LoVo (cell line): ENCODE results near the gene EGFR.

ENCODE experiments used
- DNase-seq: peaks from one replicate; pipeline ENCODE4 v3.0.0-alpha.2; 2016; ENCODE audit warnings: low spot score

Gene EGFR

GRCh38 chr7:55063061-55063460 lies 44.2 kb downstream of the EGFR start:
- DNase-seq: no peak

- DNase-seq: no peak
Observed at GRCh38 chr7:55063633-55064032, 44.8 kb downstream of the EGFR start.

GRCh38 chr7:55065079-55065478 lies 46.3 kb downstream of the EGFR start:
- DNase-seq: peak; percentile 73

DNA sequence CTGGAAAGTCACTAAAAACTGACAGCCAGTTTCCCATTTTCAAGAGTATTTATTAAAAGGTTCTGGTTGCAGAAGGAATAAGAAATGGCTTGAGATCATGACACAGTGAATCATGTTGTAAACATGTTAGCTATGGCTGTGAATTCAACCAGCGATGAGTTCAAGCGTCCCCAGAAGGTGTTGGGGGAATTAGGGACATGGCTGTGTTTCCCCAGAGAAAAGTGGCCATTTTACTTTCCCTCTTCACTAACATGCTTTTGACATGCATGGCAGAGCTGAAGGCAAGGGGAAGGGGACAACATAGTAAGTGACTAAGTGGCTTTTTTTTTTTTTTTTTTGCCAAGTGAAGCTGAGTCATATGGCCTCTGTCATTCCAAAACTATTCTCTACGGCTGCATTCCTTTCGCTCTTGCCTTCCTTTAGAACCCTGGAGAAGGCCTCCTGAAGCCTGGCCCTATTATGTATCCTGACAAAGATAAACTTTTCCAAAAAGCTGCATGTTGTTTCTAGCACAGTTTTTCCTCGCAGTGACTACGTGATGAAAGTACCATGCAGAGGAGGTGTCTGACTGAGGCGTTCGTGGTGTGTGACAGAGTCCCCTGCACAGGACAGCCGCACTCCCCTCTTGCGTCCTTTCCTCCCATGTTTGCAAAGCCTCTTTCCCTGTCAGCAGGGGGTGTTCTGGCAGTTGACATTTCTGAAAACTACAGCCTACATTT lies 46.9 kb downstream of the EGFR start:
- peak; percentile 72 for DNase-seq

DNA sequence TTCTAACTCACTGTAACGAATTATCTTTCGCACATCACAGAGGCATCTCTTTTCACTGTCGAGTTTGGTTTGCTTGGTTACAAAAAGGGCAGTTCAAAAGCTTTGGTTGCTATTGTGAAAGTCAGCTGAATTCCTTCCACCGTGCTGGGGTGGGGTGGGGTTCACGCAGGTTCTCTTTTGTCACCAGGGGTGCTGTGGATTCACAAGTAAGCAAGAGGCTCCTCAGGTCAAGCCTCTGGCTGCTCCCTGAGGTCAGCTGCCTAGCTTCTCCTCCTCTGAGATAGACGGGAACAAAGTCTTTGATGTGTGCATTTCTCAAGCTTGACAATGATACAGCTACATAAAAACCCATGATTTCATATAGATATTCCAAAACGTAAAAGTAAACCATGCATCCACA lies 47.7 kb downstream of the EGFR start:
- DNase-seq: no peak

DNA sequence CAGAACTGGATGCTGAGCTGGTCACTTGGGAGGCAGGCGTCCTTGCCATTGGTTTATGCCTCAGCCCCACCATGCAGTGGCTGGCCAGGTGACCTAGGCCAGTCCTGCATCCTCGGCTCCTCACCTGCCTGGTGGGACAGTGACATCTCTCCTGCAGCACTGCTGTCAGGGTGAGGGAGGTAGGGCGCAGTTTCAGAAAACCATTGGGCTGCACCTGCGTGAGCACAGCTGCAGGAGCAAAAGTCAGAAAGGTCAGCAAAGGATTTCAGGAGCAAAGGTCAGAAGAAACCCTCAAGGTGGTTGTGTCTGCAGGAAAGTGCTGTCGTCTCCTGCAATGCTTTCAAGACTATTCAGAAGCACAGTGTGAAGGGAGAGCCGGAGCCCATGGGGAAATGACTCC lies 48.1 kb downstream of the EGFR start:
- DNase-seq: no peak

DNA sequence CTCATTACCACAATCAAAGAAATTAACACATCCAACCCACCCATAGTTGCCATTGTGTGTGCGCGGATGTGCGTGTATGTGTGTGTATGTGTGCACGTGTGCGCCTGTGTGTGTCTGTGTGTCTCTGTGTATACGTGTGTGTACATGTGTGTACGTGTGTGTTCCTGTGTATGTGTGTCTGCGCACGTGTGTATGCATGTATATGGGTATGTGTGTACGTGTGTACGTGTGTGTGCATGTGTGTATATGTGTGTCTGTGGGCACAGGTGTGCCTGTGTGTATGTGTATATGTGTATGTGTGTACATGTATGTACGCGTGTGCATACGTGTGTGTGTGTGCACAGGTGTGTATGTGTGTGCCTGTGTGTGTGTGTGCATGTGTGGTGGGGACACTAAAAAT lies 48.9 kb downstream of the EGFR start:
- DNase-seq: no peak

GRCh38 chr7:55069271-55069792 lies 50.5 kb downstream of the EGFR start:
- DNase-seq: no peak

DNA sequence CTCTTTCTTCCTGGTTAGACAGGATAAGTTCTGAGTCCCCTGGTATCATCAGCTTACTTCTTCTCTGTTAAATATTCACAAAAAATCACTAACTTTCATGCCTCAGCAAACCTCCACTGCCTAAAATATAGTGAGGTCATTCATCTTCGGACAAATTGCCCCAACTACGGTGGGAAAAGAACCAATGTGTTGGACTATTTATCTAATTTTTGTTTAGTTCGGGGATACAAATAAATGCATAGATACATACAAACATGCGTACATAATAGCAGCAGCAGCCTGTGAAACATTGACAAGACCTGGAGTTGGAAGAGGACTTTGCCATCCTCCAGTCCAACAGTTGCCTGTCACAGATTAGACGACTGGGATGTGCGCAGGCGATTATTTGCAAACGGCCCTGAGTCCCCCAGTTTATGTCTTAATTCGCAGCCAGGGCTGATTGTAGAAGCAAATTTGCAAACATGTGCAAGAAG lies 51.5 kb downstream of the EGFR start:
- no peak for DNase-seq

DNA sequence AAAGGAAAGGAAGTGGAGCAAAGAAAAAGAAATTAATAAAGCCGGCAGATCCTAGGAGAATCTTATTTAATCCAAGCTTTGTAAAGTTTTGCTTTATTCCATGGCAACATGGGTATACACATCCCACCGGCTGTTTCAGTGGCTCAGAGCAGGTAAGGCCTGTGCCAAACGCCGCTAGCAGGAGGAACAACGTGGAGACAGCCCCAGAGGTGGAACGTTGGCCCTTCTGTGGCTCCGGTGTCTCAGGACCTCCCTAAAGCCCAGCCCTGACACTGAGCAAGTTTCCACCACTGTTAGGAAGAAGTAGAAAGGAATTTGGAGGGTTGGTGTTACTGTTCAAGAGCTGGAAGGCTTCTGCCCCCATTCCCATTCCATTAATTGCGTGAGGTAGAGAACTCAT lies 52.0 kb downstream of the EGFR start:
- no peak for DNase-seq

GRCh38 chr7:55071411-55072175 lies 52.8 kb downstream of the EGFR start:
- DNase-seq: no peak

GRCh38 chr7:55072251-55072650 lies 53.4 kb downstream of the EGFR start:
- no peak for DNase-seq

GRCh38 chr7:55073051-55073511 lies 54.3 kb downstream of the EGFR start:
- no peak for DNase-seq

DNA sequence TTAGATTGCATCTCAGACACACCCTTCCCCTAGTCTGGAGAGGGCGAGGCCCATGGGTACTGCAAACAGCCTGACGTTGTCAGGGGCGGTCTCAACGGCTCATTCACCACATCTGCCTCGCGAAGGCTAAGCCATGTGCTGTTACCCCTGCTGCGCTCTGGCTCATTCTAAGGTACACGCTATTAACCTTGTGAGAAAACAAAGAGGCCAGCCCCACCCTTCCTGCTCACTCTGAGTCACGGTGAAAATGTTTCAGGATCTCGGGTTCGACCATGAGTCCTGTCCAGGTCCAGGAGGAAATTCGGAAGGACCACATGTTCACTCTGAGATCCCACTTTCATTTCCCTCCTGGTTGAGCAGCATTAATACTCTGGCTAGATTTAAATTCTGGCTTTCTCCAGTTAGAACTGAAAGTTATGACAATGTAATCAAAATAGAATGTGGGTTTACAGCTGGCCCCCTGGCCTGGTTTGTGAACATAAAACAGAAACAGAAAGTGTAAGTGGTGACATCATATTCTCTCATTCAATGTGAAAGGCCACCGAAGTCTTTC lies 55.2 kb downstream of the EGFR start:
- peak; percentile 100 for DNase-seq

DNA sequence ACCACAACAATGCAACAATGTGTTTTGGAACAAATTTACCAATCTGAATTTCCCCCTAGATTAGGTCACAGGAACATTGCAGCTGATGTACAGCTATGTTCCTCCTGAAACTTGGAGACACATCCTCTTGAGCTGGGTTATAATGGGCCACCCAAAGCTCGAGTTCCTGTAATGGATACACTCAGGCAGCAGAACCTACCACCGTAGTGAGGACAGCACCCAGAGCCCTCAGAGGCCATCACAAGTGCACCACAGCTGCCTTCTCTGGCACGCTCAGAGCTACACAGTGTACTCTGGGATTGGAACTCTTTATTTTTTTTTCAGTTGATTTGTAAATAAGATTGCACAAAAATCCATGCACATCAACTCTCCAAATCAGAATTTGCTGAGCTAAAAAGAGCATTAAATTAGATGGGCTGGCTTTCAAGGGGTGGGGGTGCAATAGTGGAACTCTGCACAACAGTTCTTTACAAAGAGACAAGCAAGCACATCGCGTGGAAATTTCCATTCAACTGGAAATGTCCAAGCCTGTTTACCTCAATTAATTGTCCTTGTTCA lies 56.7 kb downstream of the EGFR start:
- no peak for DNase-seq

DNA sequence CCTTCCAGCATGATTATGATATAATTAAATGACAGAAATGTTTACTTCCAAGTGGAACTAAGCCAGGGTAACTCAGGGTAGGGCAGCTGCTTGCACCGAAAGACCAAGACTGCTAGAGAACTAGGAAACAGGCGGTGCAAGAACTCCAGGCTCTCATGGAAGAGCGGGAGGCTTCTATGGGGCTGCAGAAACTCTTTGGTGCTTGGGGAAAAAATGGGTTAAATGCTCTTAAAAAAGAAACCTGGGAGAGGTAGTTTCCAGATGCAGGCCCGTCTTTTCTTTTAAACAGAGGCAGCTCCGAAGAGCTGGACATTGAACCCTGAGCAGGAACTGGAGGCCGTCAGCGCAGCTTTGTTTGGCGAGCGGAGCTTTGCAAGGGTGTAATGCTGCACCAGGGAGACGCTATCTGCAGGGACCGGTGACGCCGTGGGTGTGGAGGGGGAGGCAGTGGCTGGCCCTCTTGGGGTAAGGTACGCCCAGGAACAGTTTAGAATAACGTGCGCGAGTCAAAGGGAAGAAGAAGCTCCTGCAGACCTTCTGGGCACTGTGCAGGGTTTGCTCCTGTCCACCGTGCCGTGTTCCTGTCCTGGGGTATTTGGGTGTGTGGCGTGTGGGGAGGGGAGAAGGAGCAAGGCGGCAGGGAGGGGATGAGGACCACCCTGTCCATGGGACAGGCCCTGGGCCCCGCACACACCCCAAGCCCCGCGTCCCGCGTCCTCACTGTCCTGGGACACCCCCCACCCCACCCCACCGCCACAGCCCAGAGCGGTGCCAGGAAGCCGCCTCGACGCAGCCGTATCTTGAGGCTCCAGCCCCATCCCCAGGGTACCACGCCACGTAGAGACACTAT lies 59.0 kb downstream of the EGFR start:
- peak; percentile 70 for DNase-seq

DNA sequence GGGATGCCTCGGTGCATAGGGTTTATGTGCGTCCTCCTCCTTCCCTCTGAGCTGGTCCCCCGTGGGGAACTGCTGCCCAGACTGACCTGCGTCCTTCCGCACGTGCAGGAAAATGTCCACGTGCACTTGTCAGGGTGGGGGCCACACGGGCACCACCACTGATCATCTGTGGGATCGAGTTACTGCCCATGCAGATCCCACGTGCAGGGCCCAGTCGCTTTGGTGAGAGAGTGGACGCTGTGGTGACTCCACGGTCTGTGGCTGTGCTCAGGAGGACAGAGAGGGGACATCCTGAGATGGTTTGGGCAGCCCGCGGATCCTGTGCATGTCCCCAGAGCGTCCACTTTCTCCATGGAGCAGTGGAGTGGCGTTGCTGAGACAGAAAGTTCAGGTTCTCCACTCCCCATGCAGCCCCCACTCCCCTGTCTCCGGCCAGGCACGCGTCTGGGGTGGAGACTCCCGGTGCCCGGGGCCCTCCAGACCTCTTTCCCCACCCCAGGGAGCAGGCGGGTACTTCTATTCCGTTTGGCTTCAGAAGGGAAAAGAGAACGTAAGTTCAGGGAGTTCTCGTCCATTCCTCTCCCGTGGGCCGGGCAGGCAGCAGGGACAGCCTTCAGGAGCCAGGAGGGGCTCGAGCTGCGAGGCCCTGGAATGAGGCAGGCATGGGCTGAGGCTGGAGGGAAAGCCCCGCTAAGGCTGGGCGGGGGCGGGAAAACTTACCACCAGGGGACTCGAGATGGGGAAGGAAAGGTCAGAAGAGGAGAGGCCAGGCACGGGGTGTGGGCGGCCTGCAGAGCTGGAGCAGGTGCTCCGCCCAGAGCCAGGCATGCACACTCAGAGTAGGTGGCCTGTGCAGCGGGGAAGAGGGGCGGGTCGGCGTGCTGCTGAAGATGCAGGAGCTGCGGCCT lies 59.9 kb downstream of the EGFR start:
- peak; percentile 66 for DNase-seq

GRCh38 chr7:55080000-55080623 lies 61.3 kb downstream of the EGFR start:
- DNase-seq: no peak

DNA sequence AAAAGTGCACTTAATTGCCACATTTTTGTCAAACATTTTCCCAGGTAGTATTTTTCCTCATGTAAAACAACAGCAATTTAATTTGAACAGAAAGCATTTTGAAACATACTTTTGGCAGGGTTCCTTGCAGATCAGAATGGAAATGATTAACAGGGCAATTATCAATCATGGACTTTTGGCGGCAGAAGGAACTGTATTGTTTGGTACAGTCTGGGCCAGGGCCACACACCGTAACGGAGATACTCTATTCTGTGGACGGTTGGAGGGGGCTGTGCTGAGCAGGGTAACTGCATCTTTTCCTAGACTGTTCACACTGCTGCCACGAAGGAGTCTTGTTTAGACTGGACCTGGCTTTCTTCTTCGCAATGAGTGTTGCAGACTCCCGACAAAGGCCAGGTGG lies 62.3 kb downstream of the EGFR start:
- no peak for DNase-seq
